Lower leg skin (tissue), 4 donors: ENCODE results near the gene MBD5. TPM values are rescaled to one million over a fixed set of nuclear protein-coding genes. Genes with fewer than 3 reads are reported as not detected.

Experiments
- DNase-seq, 2 donors: peaks; one replicate each; pipeline ENCODE4 v3.0.0-alpha.2; 2019; ENCODE audit warnings: low spot score in 2 of 2
- H3K4me3 ChIP-seq: fragments of 200-600 bp; sonication (generic); 2 replicates; pipeline ENCODE4 v1.5.1; 2017; ENCODE audit warnings: mild to moderate bottlenecking, low read depth; ENCODE audit not compliant: poor library complexity, severe bottlenecking
- CTCF ChIP-seq, 3 donors: fragments of 450-650 bp; IDR thresholded peaks; one replicate each; pipeline ENCODE4 v1.5.1; 2016; ENCODE audit warnings: antibody characterized with exemption in 3 of 3, mild to moderate bottlenecking in 3 of 3, moderate library complexity in 2 of 3
- POLR2A ChIP-seq, 2 donors: fragments of 450-650 bp; IDR thresholded peaks; one replicate each; pipeline ENCODE4 v1.6.1; 2016 to 2017; ENCODE audit warnings: antibody characterized with exemption in 2 of 2, mild to moderate bottlenecking in 1 of 2, moderate library complexity in 1 of 2
- WGBS, 2 donors: methylation state at CpG; one replicate each; pipeline ENCODE4 v1.1.5; 2018; 5-methylcytosine and 5-hydroxymethylcytosine counted together
- intact Hi-C: fragments of 100-400 bp; cut with DNase I; formaldehyde crosslinking; loops from one replicate; pipeline ENCODE4 v1.15.0; 2023; ENCODE audit warnings: low total_unique reads
- total RNA-seq, 4 donors: library from RNA; depleted of rRNA; stranded (reverse); fragments of >200 nt; gene quantifications; one replicate each; pipeline ENCODE4 v1.1.0, GENCODE V29; 2016

The MBD5 gene
- total RNA-seq, 4 donors from 2014 or later, result 13.5 to 22.3 (median 17.4) TPM

GRCh38 chr2:148298196-148298595, 277.3 kb downstream of the MBD5 start:
- intact Hi-C loops, result no loop called here
- no peak overlapping the region for H3K4me3 ChIP-seq
- no peak for TF ChIP-seq POLR2A (IDR thresholded peaks at IDR 0.05)
- TF ChIP-seq CTCF (IDR thresholded peaks at IDR 0.05), result no peak
- DNase-seq, result no peak

DNA sequence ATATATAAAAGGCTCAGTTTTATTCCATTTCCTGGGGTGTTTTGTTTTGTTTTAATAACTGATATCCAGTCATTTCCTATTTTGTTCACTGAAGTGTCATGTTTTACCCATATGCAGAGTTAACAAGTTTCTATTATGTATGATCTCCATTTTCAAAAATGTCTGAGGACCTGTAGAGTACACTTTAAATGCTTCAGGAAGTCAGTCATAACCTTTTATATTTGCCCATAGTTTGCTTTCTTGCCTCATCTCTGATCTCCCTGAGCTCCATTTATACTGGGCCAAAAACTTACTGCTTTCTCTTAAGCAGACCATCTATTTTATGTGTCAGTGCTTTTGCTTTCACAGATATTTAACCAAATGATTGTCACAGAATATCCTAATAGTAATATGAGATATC, 278.7 kb downstream of the MBD5 start:
- intact Hi-C loops, result no loop called here
- no peak overlapping the region for H3K4me3 ChIP-seq
- no peak for DNase-seq
- TF ChIP-seq CTCF (IDR thresholded peaks at IDR 0.05), result no peak
- no peak for TF ChIP-seq POLR2A (IDR thresholded peaks at IDR 0.05)

GRCh38 chr2:148300544-148300943, 279.7 kb downstream of the MBD5 start:
- intact Hi-C loops, result no loop called here
- no peak for DNase-seq
- H3K4me3 ChIP-seq, result no peak overlapping the region
- TF ChIP-seq POLR2A (IDR thresholded peaks at IDR 0.05) (no peak), CTCF (IDR thresholded peaks at IDR 0.05) (no peak)

- WGBS, 2 donors, result 76 to 77% methylated on average over 3 of the region's 3 CpGs
- H3K4me3 ChIP-seq, result no peak overlapping the region
- no peak for DNase-seq
- TF ChIP-seq CTCF (IDR thresholded peaks at IDR 0.05) (no peak), POLR2A (IDR thresholded peaks at IDR 0.05) (no peak)
- intact Hi-C loops, result no loop called here
These were observed 280.5 kb downstream of the MBD5 start for GRCh38 chr2:148301362-148301761.

DNA sequence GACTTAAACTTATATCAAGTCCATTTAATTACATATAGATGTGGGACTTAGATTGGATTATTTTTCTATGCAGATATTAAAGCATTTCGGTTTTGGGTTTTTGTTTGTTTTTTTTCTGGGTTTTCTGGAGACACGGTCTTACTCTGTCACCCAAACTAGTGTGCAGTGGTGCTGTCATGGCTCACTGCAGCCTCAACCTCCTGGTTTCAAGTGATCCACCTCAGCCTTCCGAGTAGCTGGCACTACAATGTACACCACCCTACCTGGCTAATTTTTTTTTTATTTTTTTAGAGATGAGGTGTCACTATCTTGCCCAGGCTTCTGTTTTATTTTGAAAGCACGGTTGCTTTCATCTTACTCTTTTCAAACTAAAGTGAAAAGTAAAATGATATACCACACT, 281.6 kb downstream of the MBD5 start:
- TF ChIP-seq POLR2A (IDR thresholded peaks at IDR 0.05) (no peak), CTCF (IDR thresholded peaks at IDR 0.05) (no peak)
- no peak for DNase-seq
- 94 to 95% methylated on average over 4 of the region's 4 CpGs for WGBS, 2 donors
- intact Hi-C loops, result no loop called here
- H3K4me3 ChIP-seq, result no peak overlapping the region

DNA sequence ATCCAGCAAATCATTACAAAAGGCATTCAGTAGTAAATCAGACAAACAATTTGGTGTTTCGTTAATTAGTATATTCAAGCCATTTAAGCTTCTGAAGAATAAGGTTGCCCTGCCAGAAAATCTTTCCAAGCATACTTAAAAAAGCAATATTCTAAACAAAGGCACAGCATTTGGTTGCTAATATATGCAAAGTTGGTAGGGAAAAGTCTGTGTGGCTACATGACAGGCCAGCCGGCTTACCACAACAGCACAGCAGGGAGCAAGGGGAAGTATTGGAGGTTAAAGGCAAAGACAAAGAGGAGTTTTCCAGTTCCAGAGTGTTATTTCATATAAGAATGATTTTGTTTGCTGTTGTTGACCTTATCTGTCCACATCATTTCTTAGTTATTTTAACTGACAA, 282.3 kb downstream of the MBD5 start:
- intact Hi-C loops, result no loop called here
- 95% methylated on average over 2 of the region's 2 CpGs for WGBS, 2 donors
- TF ChIP-seq POLR2A (IDR thresholded peaks at IDR 0.05), result no peak
- TF ChIP-seq CTCF (IDR thresholded peaks at IDR 0.05), result no peak
- H3K4me3 ChIP-seq, result no peak overlapping the region
- DNase-seq, result no peak
